HG03460 (cell line): ENCODE results near the gene SLC25A51.
"Not testable (repeated sequence)": the region's sequence is repeated elsewhere in the genome, so short reads cannot be mapped to it uniquely, and the experiment has no call there.

Source experiments
- ATAC-seq: cut with Tn5 transposase; IDR thresholded peaks from one replicate; pipeline ENCODE4 v1.9.1; 2021; ENCODE audit not compliant: unreplicated experiment

SLC25A51 gene

GRCh38 chr9:37905776-37906175, 1.8 kb upstream of the SLC25A51 start:
- ATAC-seq, result no peak

GRCh38 chr9:37905131-37905505, 1.2 kb upstream of the SLC25A51 start:
- ATAC-seq, result no peak

GRCh38 chr9:37904445-37905130, 661 bp upstream of the SLC25A51 start:
- ATAC-seq, result no peak

GRCh38 chr9:37902796-37903646, 906 bp downstream of the SLC25A51 start:
- peak; percentile 20 for ATAC-seq

- no peak for ATAC-seq
These were observed 1.8 kb downstream of the SLC25A51 start for GRCh38 chr9:37902131-37902530.

- ATAC-seq, result no peak
These were observed 4.9 kb downstream of the SLC25A51 start for GRCh38 chr9:37899041-37899440.

GRCh38 chr9:37897665-37898064, 6.3 kb downstream of the SLC25A51 start:
- no peak for ATAC-seq

- no peak for ATAC-seq
These were observed 11.9 kb downstream of the SLC25A51 start for GRCh38 chr9:37892063-37892462.

GRCh38 chr9:37891042-37891441, 12.9 kb downstream of the SLC25A51 start:
- not testable (repeated sequence) for ATAC-seq

- no peak for ATAC-seq
These were observed 14.4 kb downstream of the SLC25A51 start for GRCh38 chr9:37889536-37889935.

- ATAC-seq, result not testable (repeated sequence)
These were observed 15.8 kb downstream of the SLC25A51 start for GRCh38 chr9:37887977-37888583.

GRCh38 chr9:37880916-37881479, 22.9 kb downstream of the SLC25A51 start:
- no peak for ATAC-seq

- ATAC-seq, result no peak
These were observed 27.6 kb downstream of the SLC25A51 start for GRCh38 chr9:37876376-37876775.

- no peak for ATAC-seq
These were observed 30.0 kb downstream of the SLC25A51 start for GRCh38 chr9:37873955-37874354.

- no peak for ATAC-seq
These were observed 33.1 kb downstream of the SLC25A51 start for GRCh38 chr9:37870799-37871176.

GRCh38 chr9:37870081-37870798, 33.7 kb downstream of the SLC25A51 start:
- no peak for ATAC-seq

GRCh38 chr9:37862530-37862929, 41.4 kb downstream of the SLC25A51 start:
- ATAC-seq, result no peak

- ATAC-seq, result no peak
These were observed 44.9 kb downstream of the SLC25A51 start for GRCh38 chr9:37859043-37859442.

GRCh38 chr9:37856551-37856950, 47.4 kb downstream of the SLC25A51 start:
- no peak for ATAC-seq

GRCh38 chr9:37852222-37852621, 51.7 kb downstream of the SLC25A51 start:
- ATAC-seq, result no peak
